Measurements from ENCODE around the gene SIAH3.

- no peak for TF ChIP-seq CTCF (IDR thresholded peaks at IDR 0.05)
- TF ChIP-seq POLR2A (IDR thresholded peaks at IDR 0.05) = no peak
Measured at GRCh38 chr13:45733361-45733760, 118.2 kb downstream of the SIAH3 start.
